Tibial artery (tissue), 4 donors: Measurements from ENCODE around the gene SLC22A9.

Experiments used
- DNase-seq, 2 donors: peaks; one replicate each; pipeline ENCODE4 v3.0.0-alpha.2; 2019
- H3K27ac ChIP-seq, 2 donors: fragments of 200-600 bp; sonication (generic) in 1 of 2; 1 replicate in 1 of 2; 2 replicates in 1 of 2; pipeline ENCODE4 v1.5.1; 2018 to 2019; ENCODE audit warnings: mild to moderate bottlenecking in 1 of 2
- H3K27me3 ChIP-seq, 2 donors: fragments of 200-600 bp; sonication (generic) in 1 of 2; one replicate each; pipeline versions ENCODE4 v1.5.1 to v1.6.0; 2016 to 2019
- H3K36me3 ChIP-seq, 3 donors: fragments of 200-600 bp; sonication (generic) in 2 of 3; one replicate each; pipeline ENCODE4 v1.5.1; 2016 to 2019; ENCODE audit warnings: mild to moderate bottlenecking in 2 of 3
- H3K4me1 ChIP-seq, 4 donors: fragments of 200-600 bp; sonication (generic) in 2 of 4; 1 replicate in 3 of 4; 2 replicates in 1 of 4; pipeline ENCODE4 v1.5.1; 2016 to 2019
- H3K4me3 ChIP-seq, 2 donors: fragments of 200-600 bp; sonication (generic) in 1 of 2; 1 replicate in 1 of 2; 2 replicates in 1 of 2; pipeline ENCODE4 v1.5.1; 2018 to 2019; ENCODE audit warnings: mild to moderate bottlenecking in 2 of 2
- H3K9me3 ChIP-seq, 3 donors: fragments of 200-600 bp; sonication (generic) in 1 of 3; one replicate each; pipeline ENCODE4 v1.5.1; 2016 to 2019
- CTCF ChIP-seq, 2 experiments: fragments of 200-600 bp in 1 of 2; fragments of 450-650 bp in 1 of 2; IDR thresholded peaks; one replicate each; pipeline ENCODE4 v1.5.1; 2017 to 2019; ENCODE audit warnings: antibody characterized with exemption in 2 of 2, mild to moderate bottlenecking in 1 of 2, moderate library complexity in 1 of 2
- intact Hi-C: fragments of 100-400 bp; cut with DNase I; formaldehyde crosslinking; loops from one replicate; pipeline ENCODE4 v1.15.0; 2023; ENCODE audit warnings: low total_unique reads

The SLC22A9 gene

GRCh38 chr11:63362196-63362793, 7.3 kb upstream of the SLC22A9 start:
- no peak for TF ChIP-seq CTCF (IDR thresholded peaks at IDR 0.05)

GRCh38 chr11:63369971-63370588, 495 bp downstream of the SLC22A9 start:
- no peak for TF ChIP-seq CTCF (IDR thresholded peaks at IDR 0.05)
- Histone ChIP-seq H3K27ac (no peak overlapping the region), H3K36me3 (no peaks in the 10 kb centered on the region), H3K4me3 (no peak overlapping the region), H3K27me3 (no peaks in the 10 kb centered on the region), H3K9me3 (no peaks in the 10 kb centered on the region), H3K4me1 (no peaks in the 10 kb centered on the region)
- no peak for DNase-seq
- intact Hi-C loops, result loop anchor here (10.0 kb wide), 1 partner anchor 355 kb away; no protein-coding TSS in a partner anchor

More at GRCh38 chr11:63362196-63362793, 7.3 kb upstream of the SLC22A9 start:
- DNase-seq, result no peak
- H3K27ac ChIP-seq, result no peak overlapping the region
- no peaks in the 10 kb centered on the region for H3K36me3 ChIP-seq
- peaks cover 0 to 9% (median 2%) of the 10 kb centered on the region in 3 donors for H3K9me3 ChIP-seq
- H3K4me3 ChIP-seq, result no peak overlapping the region
- no peaks in the 10 kb centered on the region for H3K4me1 ChIP-seq
- H3K27me3 ChIP-seq, result no peaks in the 10 kb centered on the region
- intact Hi-C loops, result loop anchor here (10.0 kb wide), 1 partner anchor 363 kb away; no protein-coding TSS in a partner anchor

- H3K4me1 ChIP-seq, result no peaks in the 10 kb centered on the region
- no peak overlapping the region for H3K27ac ChIP-seq
- intact Hi-C loops, result no loop called here
- no peak overlapping the region for H3K4me3 ChIP-seq
- H3K9me3 ChIP-seq, result no peaks in the 10 kb centered on the region
- H3K36me3 ChIP-seq, result no peaks in the 10 kb centered on the region
- no peaks in the 10 kb centered on the region for H3K27me3 ChIP-seq
- no peak for DNase-seq
- TF ChIP-seq CTCF (IDR thresholded peaks at IDR 0.05), result no peak
These were observed 1.8 kb downstream of the SLC22A9 start for GRCh38 chr11:63371396-63371795.

- intact Hi-C loops, result no loop called here
- no peak for TF ChIP-seq CTCF (IDR thresholded peaks at IDR 0.05)
- H3K27me3 ChIP-seq, result no peaks in the 10 kb centered on the region
- no peaks in the 10 kb centered on the region for H3K4me1 ChIP-seq
- no peak for DNase-seq
- H3K27ac ChIP-seq, result no peak overlapping the region
- H3K4me3 ChIP-seq, result no peak overlapping the region
- H3K9me3 ChIP-seq, result no peaks in the 10 kb centered on the region
- H3K36me3 ChIP-seq, result no peaks in the 10 kb centered on the region
These were observed 5.8 kb downstream of the SLC22A9 start for GRCh38 chr11:63375434-63375833.

GRCh38 chr11:63380130-63380529, 10.5 kb downstream of the SLC22A9 start:
- no peak for DNase-seq
- Histone ChIP-seq H3K9me3 (no peaks in the 10 kb centered on the region), H3K36me3 (no peaks in the 10 kb centered on the region), H3K27me3 (no peaks in the 10 kb centered on the region), H3K4me1 (no peaks in the 10 kb centered on the region), H3K27ac (no peak overlapping the region), H3K4me3 (no peak overlapping the region)
- no peak for TF ChIP-seq CTCF (IDR thresholded peaks at IDR 0.05)
- intact Hi-C loops, result no loop called here
